IMR-90 (cell line): Measurements from ENCODE around the gene OR7A17. TPM values are rescaled to one million over a fixed set of nuclear protein-coding genes. Genes with fewer than 3 reads are reported as not detected.

Experiments used
- ATAC-seq: fragments of 200-7000 bp; cut with Tn5 transposase; 2 replicates; pipeline ENCODE4 v1.9.1; 2020; ENCODE audit warnings: low read depth, mild to moderate bottlenecking, moderate library complexity
- BruUV-seq: library from RNA; stranded (reverse); fragments of 400-500 nt; replicated peaks from 2 replicates; lab custom pipeline; 2021; lab: Mats Ljungman, UMichigan
- CTCF ChIA-PET: fragments of 300-600 bp; formaldehyde crosslinking; extraction: SDS; loops from one replicate; lab custom pipeline; 2021; ENCODE audit warnings: antibody characterized with exemption; lab: Yijun Ruan, JAX
- POLR2A ChIA-PET: fragments of 300-600 bp; sonication (Branson Sonifier 250); formaldehyde crosslinking; loops from one replicate; lab custom pipeline; 2022; ENCODE audit warnings: antibody characterized with exemption; ENCODE audit not compliant: unreplicated experiment; lab: Charles Lee
- DNase-seq: peaks from one replicate; pipeline ENCODE4 v3.0.0; 2013
- H2AFZ ChIP-seq: replicated peaks from 2 replicates; pipeline ENCODE3; 2013; ENCODE audit warnings: low read length, mild to moderate bottlenecking; ENCODE audit not compliant: poor library complexity
- H2AK5ac ChIP-seq: 2 replicates; pipeline ENCODE4 v1.6.1; 2013; ENCODE audit warnings: low read depth, low read length, inconsistent platforms
- H2AK9ac ChIP-seq: replicated peaks from 2 replicates; pipeline ENCODE3; 2013; ENCODE audit warnings: mild to moderate bottlenecking, low read depth, low read length, moderate library complexity; ENCODE audit not compliant: poor library complexity
- H2BK120ac ChIP-seq: 2 replicates; pipeline ENCODE4 v1.6.1; 2013; ENCODE audit warnings: low read depth, low read length, inconsistent platforms
- H2BK15ac ChIP-seq: 3 replicates; pipeline ENCODE4 v1.6.1; 2013; ENCODE audit warnings: low read depth, low read length, inconsistent platforms
- H2BK20ac ChIP-seq: 2 replicates; pipeline ENCODE4 v1.6.1; 2013; ENCODE audit warnings: low read depth, mild to moderate bottlenecking, inconsistent platforms, low read length, moderate library complexity
- H2BK5ac ChIP-seq: 2 replicates; pipeline ENCODE4 v1.6.1; 2013; ENCODE audit warnings: mild to moderate bottlenecking, low read depth, low read length, inconsistent platforms; ENCODE audit not compliant: poor library complexity, severe bottlenecking
- H3K14ac ChIP-seq: replicated peaks from 2 replicates; pipeline ENCODE4 v1.6.1; 2013; ENCODE audit warnings: low read depth, low read length, inconsistent platforms
- H3K18ac ChIP-seq: 2 replicates; pipeline ENCODE4 v1.6.1; 2013; ENCODE audit warnings: low read depth, low read length, control low read depth
- H3K23ac ChIP-seq: 2 replicates; pipeline ENCODE4 v1.6.1; 2013; ENCODE audit warnings: low read depth, low read length, inconsistent platforms
- H3K27ac ChIP-seq: 2 replicates; pipeline ENCODE4 v1.5.1; 2013; ENCODE audit warnings: mild to moderate bottlenecking, control low read depth, low read length; ENCODE audit not compliant: insufficient read depth
- H3K27me3 ChIP-seq: 2 replicates; pipeline ENCODE4 v1.6.1; 2013; ENCODE audit warnings: low read length; ENCODE audit not compliant: control insufficient read depth, insufficient read depth
- H3K36me3 ChIP-seq: 2 replicates; pipeline ENCODE4 v1.6.1; 2013; ENCODE audit warnings: low read length, mixed read lengths; ENCODE audit not compliant: control insufficient read depth, insufficient read depth
- H3K4ac ChIP-seq: 2 replicates; pipeline ENCODE4 v1.6.1; 2013; ENCODE audit warnings: low read depth, low read length, inconsistent platforms
- H3K4me1 ChIP-seq: 2 replicates; pipeline ENCODE4 v1.6.1; 2013; ENCODE audit warnings: low read length, mixed read lengths; ENCODE audit not compliant: control insufficient read depth, insufficient read depth
- H3K4me2 ChIP-seq: 2 replicates; pipeline ENCODE4 v1.6.1; 2013; ENCODE audit warnings: low read depth, mild to moderate bottlenecking, control low read depth, low read length, moderate library complexity
- H3K4me3 ChIP-seq: 2 replicates; pipeline ENCODE4 v1.5.1; 2013; ENCODE audit warnings: low read depth, mild to moderate bottlenecking, control low read depth, low read length, moderate library complexity; ENCODE audit not compliant: insufficient read depth
- H3K56ac ChIP-seq: 2 replicates; pipeline ENCODE4 v1.6.1; 2013; ENCODE audit warnings: low read length, inconsistent platforms; ENCODE audit not compliant: insufficient read depth; ENCODE audit errors: extremely low read depth
- H3K79me1 ChIP-seq, 2 experiments: 2 replicates each; pipeline ENCODE4 v1.6.1; 2013; ENCODE audit warnings: low read length in 2 of 2, inconsistent platforms in 1 of 2, low read depth in 1 of 2
- H3K9ac ChIP-seq: 2 replicates; pipeline ENCODE4 v1.6.1; 2013; ENCODE audit warnings: low read depth, low read length, control low read depth
- H3K9me1 ChIP-seq: 2 replicates; pipeline ENCODE4 v1.6.1; 2013; ENCODE audit warnings: low read length, inconsistent platforms; ENCODE audit not compliant: insufficient read depth
- H3K9me3 ChIP-seq: 2 replicates; pipeline ENCODE4 v1.6.1; 2013; ENCODE audit warnings: low read length; ENCODE audit not compliant: control insufficient read depth, insufficient read depth
- H4K20me1 ChIP-seq: 2 replicates; pipeline ENCODE4 v1.6.1; 2013; ENCODE audit warnings: low read length, inconsistent platforms; ENCODE audit not compliant: insufficient read depth
- H4K5ac ChIP-seq: 2 replicates; pipeline ENCODE4 v1.6.1; 2013; ENCODE audit warnings: mild to moderate bottlenecking, low read depth, low read length, control low read depth
- H4K8ac ChIP-seq, 2 experiments: 2 replicates each; pipeline ENCODE4 v1.6.1; 2013; ENCODE audit warnings: low read depth in 2 of 2, low read length in 2 of 2, control low read depth in 1 of 2, inconsistent platforms in 1 of 2
- H4K91ac ChIP-seq: 2 replicates; pipeline ENCODE4 v1.6.1; 2013; ENCODE audit warnings: low read depth, low read length, inconsistent platforms; ENCODE audit not compliant: insufficient read depth
- ELK1 ChIP-seq: fragments of 150-350 bp; IDR thresholded peaks from 2 replicates; pipeline ENCODE4 v1.6.1; 2016; ENCODE audit warnings: low read depth, mild to moderate bottlenecking, low read length, moderate library complexity, borderline replicate concordance
- MAZ ChIP-seq: IDR thresholded peaks from 2 replicates; pipeline ENCODE4 v1.6.1; 2012; ENCODE audit warnings: low read depth, mild to moderate bottlenecking, low read length, improper control_type of control experiment, moderate library complexity, borderline replicate concordance
- WGBS, 2 experiments: methylation state at CpG; one replicate each; pipeline versions ENCODE4 v1.1.5 to v1.1.7; 2013; ENCODE audit warnings: missing lambda C conversion rate in 2 of 2; ENCODE audit not compliant: insufficient read length in 1 of 2; ENCODE audit errors: extremely low coverage in 2 of 2; 5-methylcytosine and 5-hydroxymethylcytosine counted together
- dilution Hi-C: fragments of 300-500 bp; cut with HindIII; formaldehyde crosslinking; loops from one replicate; pipeline ENCODE4 v1.14.3; 2018; ENCODE audit warnings: low sequenced_read_pairs; ENCODE audit not compliant: unreplicated experiment
- in situ Hi-C: fragments of 300-500 bp; cut with MboI; formaldehyde crosslinking; loops from 3 replicates; pipeline ENCODE4 v1.14.3; 2019; ENCODE audit warnings: low sequenced_read_pairs, inconsistent platforms, mixed read lengths
- intact Hi-C: fragments of 100-400 bp; cut with micrococcal nuclease; formaldehyde crosslinking; loops from 2 replicates; pipeline ENCODE4 v1.10.0; 2022
- polyA plus RNA-seq, 3 experiments: library from polyadenylated mRNA; depleted of rRNA; stranded (reverse); fragments of >200 nt; gene quantifications; 2 replicates each; pipeline ENCODE4 v1.2.3, GENCODE V29; 2012; ENCODE audit warnings: low replicate concordance in 1 of 3
- total RNA-seq: library from RNA; depleted of rRNA; stranded (reverse); fragments of >200 nt; gene quantifications from 2 replicates; pipeline ENCODE4 v1.2.3, GENCODE V29; 2012

Gene OR7A17
- total and polyA plus RNA-seq, 2 of the 4 experiments (the other 2 are of a cell fraction): not detected

GRCh38 chr19:14933506-14933905 lies 47.6 kb upstream of the OR7A17 start:
- WGBS, 2 experiments: no CpG with 5 or more reads among the region's 1 CpG
- ATAC-seq: no peak
- Histone ChIP-seq H3K9me3 (peaks cover 3% of the 10 kb centered on the region; the same call in 1 of the 2 replicates), H3K14ac (no peak overlapping the region), H2AK9ac (no peak overlapping the region), H3K36me3 (no peaks in the 10 kb centered on the region), H3K9me1 (no peaks in the 10 kb centered on the region), H4K91ac (no peak overlapping the region), H2AFZ (no peak overlapping the region), H4K5ac (no peak overlapping the region), H3K27me3 (no peaks in the 10 kb centered on the region), H3K27ac (no peak overlapping the region), H2BK120ac (no peak overlapping the region), H3K23ac (no peak overlapping the region), H3K4me2 (no peak overlapping the region), H4K8ac (no peak overlapping the region), H2BK5ac (no peak overlapping the region), H3K56ac (no peak overlapping the region), H3K4me3 (no peak overlapping the region), H3K4me1 (no peaks in the 10 kb centered on the region), H3K79me1 (no peaks in the 10 kb centered on the region), H2BK15ac (no peak overlapping the region), H3K9ac (no peak overlapping the region), H2AK5ac (no peak overlapping the region), H3K4ac (no peak overlapping the region), H3K18ac (no peak overlapping the region), H4K20me1 (no peaks in the 10 kb centered on the region), H2BK20ac (no peak overlapping the region)
- ChIA-PET POLR2A (no interaction called here), CTCF (no interaction called here)
- in situ Hi-C loops: no loop called here
- DNase-seq: no peak
- intact Hi-C loops: no loop called here
- TF ChIP-seq ELK1: no peak
- TF ChIP-seq MAZ: no peak
- BruUV-seq: no TSS peak
- dilution Hi-C loops: no loop called here
